EH (cell line): ENCODE results near the gene AMDHD2.

Experiments used
- DNase-seq: peaks from one replicate; pipeline ENCODE4 v3.0.0-alpha.2; 2015; ENCODE audit warnings: low read depth

The AMDHD2 gene

DNA sequence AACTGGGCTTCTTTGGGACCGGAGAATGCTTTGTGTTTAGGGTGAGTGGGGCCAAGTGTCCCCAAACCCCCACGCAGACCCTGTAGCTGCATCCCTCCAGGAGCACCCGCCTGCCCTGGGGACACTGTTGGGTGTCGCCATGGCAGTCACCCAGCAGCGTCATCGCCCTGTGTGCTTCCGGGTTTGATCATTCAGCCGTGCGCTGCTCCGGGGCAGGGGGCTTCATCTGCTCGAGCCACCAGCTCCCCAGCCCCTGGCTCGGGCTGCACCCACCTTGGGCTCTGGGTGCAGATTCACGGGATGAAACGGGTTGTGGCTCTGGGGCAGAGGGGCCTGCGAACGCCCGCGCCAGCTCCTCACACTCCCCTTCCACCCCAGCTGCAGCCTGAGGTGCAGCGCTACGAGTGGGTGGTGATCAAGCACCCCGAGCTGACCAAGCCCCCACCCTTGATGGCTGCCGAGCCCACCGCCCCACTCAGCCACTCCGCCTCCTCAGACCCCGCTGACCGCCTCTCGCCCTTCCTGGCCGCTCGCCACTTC is 20.2 kb upstream of the AMDHD2 start:
- DNase-seq: no peak

- DNase-seq: no peak
Observed at GRCh38 chr16:2500430-2500917, 19.7 kb upstream of the AMDHD2 start.

DNA sequence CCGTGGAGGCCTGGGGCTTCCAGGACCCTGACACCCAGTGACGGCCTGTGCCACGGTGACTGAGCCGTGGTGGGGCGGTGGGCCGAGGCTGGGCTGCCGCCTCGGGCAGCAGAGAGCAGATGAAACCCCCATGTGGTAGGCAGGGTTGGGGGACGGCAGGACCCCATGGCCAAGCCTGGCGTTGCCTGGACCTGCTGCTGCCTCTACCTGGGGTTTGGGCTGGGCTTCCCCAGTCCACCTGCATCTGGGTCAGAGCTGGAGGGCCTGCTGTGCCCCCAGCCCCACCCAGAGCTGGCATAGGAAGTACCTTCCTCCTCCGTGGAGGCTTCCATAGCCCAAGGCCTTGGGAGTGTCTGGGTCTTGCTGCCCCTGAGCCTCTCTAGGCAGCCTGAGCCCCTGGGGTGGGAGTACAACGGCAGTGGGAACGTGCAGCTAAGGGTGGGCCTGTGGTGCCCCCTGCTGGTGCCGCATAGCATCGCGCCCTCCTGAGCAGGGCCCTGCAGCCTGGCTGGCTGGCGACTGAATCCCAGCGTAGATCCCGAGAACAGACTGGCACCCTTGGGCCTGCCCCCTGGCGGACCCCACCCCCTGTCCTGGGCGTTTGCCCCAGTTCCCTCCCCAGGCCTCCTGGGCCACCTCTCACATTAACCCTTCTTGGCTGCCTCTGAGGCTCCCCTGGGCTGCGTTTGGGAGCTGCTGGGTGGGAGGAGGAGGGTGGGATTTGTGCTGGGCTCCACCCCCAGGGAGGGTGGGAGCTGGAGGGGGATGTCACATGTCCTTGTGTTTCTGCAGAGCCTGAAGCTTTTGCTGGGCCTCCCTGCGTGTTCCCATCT is 19.0 kb upstream of the AMDHD2 start:
- DNase-seq: peak; percentile 75

DNA sequence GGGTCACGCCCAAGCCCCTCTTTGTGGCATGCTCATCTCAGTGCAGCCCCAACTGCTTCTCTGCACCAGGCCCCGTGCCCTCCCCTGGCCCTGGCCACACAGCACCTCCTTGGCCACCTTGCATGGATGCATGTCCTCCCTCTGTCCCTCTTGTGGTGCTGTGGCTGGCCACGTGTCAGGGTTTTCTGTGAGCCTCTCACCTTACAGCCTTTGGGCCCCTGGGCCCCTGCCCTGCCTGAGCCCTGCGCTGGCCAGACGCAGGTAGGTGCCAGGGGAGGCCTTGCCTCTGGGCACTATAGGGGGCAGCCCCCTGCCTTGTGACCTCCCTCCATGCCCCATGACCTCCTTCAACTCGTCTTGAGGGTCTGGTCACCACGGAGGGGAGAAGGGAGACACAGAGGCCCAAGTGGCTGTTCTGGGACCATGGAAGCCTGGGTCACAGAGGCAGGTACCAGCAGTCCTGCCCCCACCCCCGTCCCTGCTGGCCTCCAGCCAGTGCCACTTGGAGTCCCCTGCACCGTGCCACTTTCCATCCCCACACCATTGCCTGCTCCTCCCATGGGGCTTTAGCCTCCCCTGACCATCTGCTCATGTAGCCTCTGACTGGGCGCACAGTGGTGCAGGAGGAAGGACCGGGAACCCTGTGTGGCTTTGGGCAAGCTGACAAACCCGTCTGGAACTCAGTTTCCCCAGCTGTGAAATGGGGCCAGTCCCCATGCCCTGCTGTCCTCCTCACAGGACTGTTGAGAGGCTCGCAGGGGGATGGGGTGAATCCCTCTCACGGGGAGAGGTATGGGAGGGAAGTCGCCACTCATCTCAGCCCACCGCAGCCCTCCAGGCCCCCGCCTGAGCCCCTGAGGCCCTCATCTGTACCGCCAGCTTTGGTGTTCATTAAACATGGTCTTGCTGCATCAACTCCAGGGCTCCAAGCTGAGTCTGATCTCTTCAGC is 17.9 kb upstream of the AMDHD2 start:
- no peak for DNase-seq

GRCh38 chr16:2505695-2506094 is 14.5 kb upstream of the AMDHD2 start:
- DNase-seq: no peak

- no peak for DNase-seq
Observed at GRCh38 chr16:2507052-2507659, 13.0 kb upstream of the AMDHD2 start.

DNA sequence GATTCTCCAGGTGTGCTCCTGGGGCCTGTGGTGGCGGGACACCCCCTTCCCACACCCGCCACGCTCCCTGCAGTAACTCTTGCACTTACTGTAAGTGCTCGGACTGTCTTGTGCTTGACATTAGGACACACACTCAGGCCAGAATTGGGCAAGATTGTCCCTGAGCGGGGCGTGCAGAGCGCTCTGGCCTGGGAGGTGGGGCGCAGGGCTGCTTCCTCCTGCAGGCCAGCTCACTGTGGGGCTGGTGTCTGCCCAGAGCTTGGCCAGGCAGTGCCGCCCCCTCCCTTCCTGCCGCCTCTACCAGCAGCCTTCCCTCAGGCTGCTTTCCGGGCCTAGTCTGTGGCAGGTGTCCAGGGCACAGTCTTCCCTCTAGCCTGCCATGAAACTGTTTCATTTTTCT is 12.5 kb upstream of the AMDHD2 start:
- no peak for DNase-seq

- DNase-seq: no peak
Observed at GRCh38 chr16:2508722-2509400, 11.3 kb upstream of the AMDHD2 start.

- peak; percentile 66 for DNase-seq
Observed at GRCh38 chr16:2511128-2511800, 8.9 kb upstream of the AMDHD2 start.

GRCh38 chr16:2511996-2512734 is 8.0 kb upstream of the AMDHD2 start:
- no peak for DNase-seq

- DNase-seq: no peak
Observed at GRCh38 chr16:2512735-2513404, 7.3 kb upstream of the AMDHD2 start.

DNA sequence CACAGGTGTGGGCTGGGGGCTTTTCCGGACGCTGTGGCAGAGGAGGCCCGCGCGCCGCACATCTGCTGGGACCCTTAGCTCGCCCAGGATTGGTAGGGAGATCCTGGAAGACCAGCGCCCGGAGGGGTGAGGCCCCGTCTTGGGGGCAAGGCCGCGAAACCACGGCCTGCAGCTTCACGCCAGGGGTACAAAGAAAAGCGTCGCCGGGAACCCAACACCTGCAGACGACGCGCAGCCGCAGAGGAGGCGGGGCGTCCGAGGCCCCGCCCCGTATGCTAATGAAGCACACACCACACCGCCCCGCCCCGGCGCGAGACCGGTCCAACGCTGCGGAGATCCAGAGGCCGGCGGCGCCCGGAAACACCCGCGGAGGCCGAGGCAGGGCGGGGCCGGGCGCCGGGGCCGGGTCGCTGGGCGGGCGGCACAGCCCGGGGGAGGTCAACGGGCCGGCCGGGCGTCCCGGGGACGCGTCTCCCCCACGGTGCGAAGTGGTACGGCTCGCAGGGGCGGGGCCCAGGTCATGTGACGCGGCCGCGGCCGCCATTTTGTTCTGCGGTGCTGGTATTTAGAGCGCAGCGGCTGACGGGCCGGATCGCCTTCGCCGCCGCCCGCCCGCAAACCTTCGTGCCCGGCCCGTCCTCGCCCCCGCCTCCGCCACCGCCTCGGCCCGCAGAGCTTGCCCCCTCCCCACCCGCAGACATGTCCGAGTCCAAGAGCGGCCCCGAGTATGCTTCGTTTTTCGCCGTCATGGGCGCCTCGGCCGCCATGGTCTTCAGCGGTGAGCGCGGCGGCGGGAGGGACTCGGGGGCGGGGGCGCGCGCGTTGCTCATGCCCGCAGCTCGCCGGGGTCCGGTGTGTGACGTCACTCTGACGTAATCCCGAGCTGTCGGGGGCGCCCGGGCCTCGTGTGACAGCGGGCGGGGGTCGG is 6.5 kb upstream of the AMDHD2 start, which contains the start of gene ATP6V0C:
Gene ATP6V0C, plus strand, starts transcription at position 548 of the 928 bp plus-strand sequence. Its CDS starts 152 bp downstream, at position 700.
- DNase-seq: peak; percentile 86

GRCh38 chr16:2514333-2515179 is 5.6 kb upstream of the AMDHD2 start:
- peak; percentile 23 for DNase-seq

DNA sequence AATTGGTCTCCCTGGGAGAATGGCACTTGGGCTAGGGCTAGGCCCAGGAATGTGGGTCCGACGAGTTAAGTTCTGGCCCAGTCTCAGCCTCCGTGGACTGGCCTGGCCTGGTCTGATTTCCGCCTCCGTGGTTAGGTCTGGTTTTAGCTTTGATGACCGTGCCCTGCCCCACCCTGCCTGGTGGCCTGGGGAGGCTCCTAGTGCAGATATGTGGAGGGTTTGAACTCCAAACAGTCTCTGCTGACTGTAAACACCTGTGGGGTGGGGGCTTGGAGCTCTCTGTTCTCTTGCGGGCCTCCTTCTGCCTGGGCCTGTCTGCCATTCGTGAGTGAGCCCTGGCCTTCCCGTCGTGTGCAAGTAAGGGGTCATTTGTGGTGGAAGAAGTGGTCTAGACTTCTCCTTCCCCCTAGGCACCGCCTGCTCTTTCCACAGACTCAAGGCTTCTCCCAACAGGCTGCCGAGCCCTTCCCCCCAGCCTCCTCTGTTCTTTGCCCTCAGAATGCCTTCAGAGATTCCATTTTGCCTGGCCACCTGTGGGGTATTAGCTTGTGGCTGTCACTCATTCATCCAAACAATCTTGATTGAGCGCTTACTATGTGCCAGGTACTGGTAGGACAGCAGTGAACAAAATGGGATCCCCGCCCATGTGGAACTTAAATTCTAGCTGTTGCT is 4.9 kb upstream of the AMDHD2 start:
- DNase-seq: peak; percentile 22

GRCh38 chr16:2516391-2517240 is 3.6 kb upstream of the AMDHD2 start:
- peak; percentile 51 for DNase-seq
